ENCODE data around the gene VTA1. TPM values are rescaled to one million over a fixed set of nuclear protein-coding genes. Genes with fewer than 3 reads are reported as not detected.

VTA1 gene
- total RNA-seq, 6 experiments from 2014 or later: 68.3 to 81.3 (median 77.1) TPM

- peak; percentile 78 for DNase-seq
- TF ChIP-seq CTCF (IDR thresholded peaks at IDR 0.05): no peak
- H3K36me3 Mint-ChIP-seq (ENCODE audit: low read depth): peaks cover 30% of the 10 kb centered on the region
- H3K4me3 Mint-ChIP-seq: peak overlapping the region; percentile 68
- H3K27me3 Mint-ChIP-seq (ENCODE audit: insufficient read depth): no peaks in the 10 kb centered on the region; the same call in 1 of the 2 replicates
- peaks cover 87% of the 10 kb centered on the region for H3K4me1 Mint-ChIP-seq (ENCODE audit: low read depth)
- no peaks in the 10 kb centered on the region for H3K9me3 Mint-ChIP-seq
- peak overlapping the region; percentile 64 for H3K27ac Mint-ChIP-seq
These were observed 5.7 kb downstream of the VTA1 start for GRCh38 chr6:142152746-142153145.

GRCh38 chr6:142153196-142153595, 6.1 kb downstream of the VTA1 start:
- no peak for DNase-seq
- Mint-ChIP-seq H3K36me3 (ENCODE audit: low read depth) (peaks cover 28% of the 10 kb centered on the region), H3K4me1 (ENCODE audit: low read depth) (peaks cover 84% of the 10 kb centered on the region), H3K4me3 (peak overlapping the region; percentile 68), H3K27ac (peak overlapping the region; percentile 64), H3K27me3 (ENCODE audit: insufficient read depth) (no peaks in the 10 kb centered on the region; the same call in 1 of the 2 replicates), H3K9me3 (no peaks in the 10 kb centered on the region)
- no peak for TF ChIP-seq CTCF (IDR thresholded peaks at IDR 0.05)

- Mint-ChIP-seq H3K36me3 (ENCODE audit: low read depth) (peaks cover 19% of the 10 kb centered on the region), H3K4me1 (ENCODE audit: low read depth) (peaks cover 72% of the 10 kb centered on the region), H3K27me3 (ENCODE audit: insufficient read depth) (no peaks in the 10 kb centered on the region; the same call in 1 of the 2 replicates), H3K27ac (no peak overlapping the region; the same call in 1 of the 2 replicates), H3K9me3 (no peaks in the 10 kb centered on the region), H3K4me3 (no peak overlapping the region)
- no peak for DNase-seq
- no peak for TF ChIP-seq CTCF (IDR thresholded peaks at IDR 0.05)
These were observed 7.3 kb downstream of the VTA1 start for GRCh38 chr6:142154336-142154735.

GRCh38 chr6:142155091-142155490, 8.0 kb downstream of the VTA1 start:
- H3K36me3 Mint-ChIP-seq (ENCODE audit: low read depth): peaks cover 11% of the 10 kb centered on the region

GRCh38 chr6:142155895-142156757, 9.1 kb downstream of the VTA1 start:
- peaks cover 66% of the 10 kb centered on the region for H3K4me1 Mint-ChIP-seq (ENCODE audit: low read depth)
- peaks cover 5% of the 10 kb centered on the region for H3K36me3 Mint-ChIP-seq (ENCODE audit: low read depth)
- peak; percentile 80 for TF ChIP-seq CTCF (IDR thresholded peaks at IDR 0.05)
- no peak overlapping the region; the same call in 1 of the 2 replicates for H3K4me3 Mint-ChIP-seq
- H3K27me3 Mint-ChIP-seq (ENCODE audit: insufficient read depth): no peaks in the 10 kb centered on the region
- DNase-seq: no peak
- H3K9me3 Mint-ChIP-seq: no peaks in the 10 kb centered on the region
- H3K27ac Mint-ChIP-seq: peak overlapping the region; percentile 76

More at GRCh38 chr6:142155091-142155490, 8.0 kb downstream of the VTA1 start:
- no peak for TF ChIP-seq CTCF (IDR thresholded peaks at IDR 0.05)
- Mint-ChIP-seq H3K27me3 (ENCODE audit: insufficient read depth) (no peaks in the 10 kb centered on the region; the same call in 1 of the 2 replicates), H3K4me1 (ENCODE audit: low read depth) (peaks cover 69% of the 10 kb centered on the region), H3K27ac (no peak overlapping the region), H3K9me3 (no peaks in the 10 kb centered on the region), H3K4me3 (no peak overlapping the region)
- no peak for DNase-seq
